Stimulated activated naive CD8-positive, alpha-beta T cell treated with anti-CD3 and anti-CD28 coated beads, Interleukin-15, Interleukin-2, amounts not matched to agents 100 U/mL and 50 U/mL, for 24 hours (primary cell): ENCODE results near the gene SMARCD3.

Experiments used
- ATAC-seq: fragments of 150-1000 bp; cut with Tn5 transposase; one replicate; pipeline ENCODE4 v1.10.0; 2021
- DNase-seq: peaks from one replicate; pipeline ENCODE4 v3.0.0; 2021

Gene SMARCD3

GRCh38 chr7:151248346-151249033 is at the start of gene SMARCD3:
TSS of gene SMARCD3 (minus strand) at chr7:151248694. CDS start at chr7:151248562, 132 bp downstream.
- ATAC-seq: no peak

GRCh38 chr7:151296202-151296992 is 47.9 kb upstream of the SMARCD3 start:
- no peak for ATAC-seq
- no peak for DNase-seq

More at GRCh38 chr7:151248346-151249033, at the start of gene SMARCD3:
- no peak for DNase-seq

GRCh38 chr7:151292850-151293249 is 44.4 kb upstream of the SMARCD3 start:
- no peak for ATAC-seq
- no peak for DNase-seq

- ATAC-seq: no peak
- DNase-seq: no peak
Observed at GRCh38 chr7:151291206-151291605, 42.7 kb upstream of the SMARCD3 start.

GRCh38 chr7:151290355-151290760 is 41.9 kb upstream of the SMARCD3 start:
- ATAC-seq: no peak
- no peak for DNase-seq

GRCh38 chr7:151289891-151290290 is 41.4 kb upstream of the SMARCD3 start:
- ATAC-seq: no peak
- no peak for DNase-seq

GRCh38 chr7:151286148-151286547 is 37.7 kb upstream of the SMARCD3 start:
- ATAC-seq: peak; percentile 76
- no peak for DNase-seq

- DNase-seq (no peak), ATAC-seq (no peak)
Observed at GRCh38 chr7:151283302-151283701, 34.8 kb upstream of the SMARCD3 start.

- no peak for ATAC-seq
Observed at GRCh38 chr7:151282111-151282510, 33.6 kb upstream of the SMARCD3 start.

GRCh38 chr7:151281686-151282085 is 33.2 kb upstream of the SMARCD3 start:
- no peak for ATAC-seq
- no peak for DNase-seq

More at GRCh38 chr7:151282111-151282510, 33.6 kb upstream of the SMARCD3 start:
- no peak for DNase-seq

- ATAC-seq (no peak), DNase-seq (no peak)
Observed at GRCh38 chr7:151280388-151281019, 32.0 kb upstream of the SMARCD3 start.

- no peak for DNase-seq
- no peak for ATAC-seq
Observed at GRCh38 chr7:151279868-151280267, 31.4 kb upstream of the SMARCD3 start.

GRCh38 chr7:151278949-151279348 is 30.5 kb upstream of the SMARCD3 start:
- DNase-seq (no peak), ATAC-seq (no peak)

- DNase-seq: no peak
- no peak for ATAC-seq
Observed at GRCh38 chr7:151277631-151278030, 29.1 kb upstream of the SMARCD3 start.

- peak; percentile 62 for DNase-seq
- peak; percentile 66 for ATAC-seq
Observed at GRCh38 chr7:151276666-151277590, 28.4 kb upstream of the SMARCD3 start.

GRCh38 chr7:151275813-151276577 is 27.5 kb upstream of the SMARCD3 start:
- ATAC-seq: no peak
- no peak for DNase-seq

- ATAC-seq (no peak), DNase-seq (no peak)
Observed at GRCh38 chr7:151274936-151275812, 26.7 kb upstream of the SMARCD3 start.

- no peak for ATAC-seq
Observed at GRCh38 chr7:151274396-151274795, 25.9 kb upstream of the SMARCD3 start.

GRCh38 chr7:151273651-151274390 is 25.3 kb upstream of the SMARCD3 start:
- ATAC-seq (no peak), DNase-seq (no peak)

More at GRCh38 chr7:151274396-151274795, 25.9 kb upstream of the SMARCD3 start:
- DNase-seq: no peak
